WTC11 (cell line): ENCODE results near the gene UAP1L1. TPM values are rescaled to one million over a fixed set of nuclear protein-coding genes. Genes with fewer than 3 reads are reported as not detected.

Experiments
- ATAC-seq: fragments of 200-7000 bp; cut with Tn5 transposase; 2 replicates; pipeline ENCODE4 v1.10.0; 2021; ENCODE audit warnings: mild to moderate bottlenecking, moderate library complexity
- CTCF ChIA-PET: fragments of 300-600 bp; sonication (Branson Sonifier 250); formaldehyde crosslinking; loops from one replicate; lab custom pipeline; 2021; ENCODE audit warnings: antibody characterized with exemption; lab: Charles Lee
- POLR2A ChIA-PET: fragments of 350-600 bp; sonication (Branson Sonifier 250); formaldehyde crosslinking; loops from one replicate; lab custom pipeline; 2021; ENCODE audit warnings: antibody characterized with exemption; lab: Charles Lee
- DNase-seq: peaks from one replicate; pipeline ENCODE4 v3.0.0; 2021; ENCODE audit warnings: low spot score
- H3K27ac Mint-ChIP-seq: 2 replicates; pipeline ENCODE4 v1.8.0; 2021; ENCODE audit warnings: mixed read lengths
- H3K27me3 Mint-ChIP-seq: 2 replicates; pipeline ENCODE4 v1.8.0; 2021; ENCODE audit warnings: low read depth, mild to moderate bottlenecking, moderate library complexity, mixed read lengths
- H3K36me3 Mint-ChIP-seq: 2 replicates; pipeline ENCODE4 v1.8.0; 2021; ENCODE audit warnings: mixed read lengths
- H3K4me1 Mint-ChIP-seq: 2 replicates; pipeline ENCODE4 v1.8.0; 2022; ENCODE audit warnings: mixed read lengths
- H3K4me3 Mint-ChIP-seq: 2 replicates; pipeline ENCODE4 v1.8.0; 2021; ENCODE audit warnings: mild to moderate bottlenecking, moderate library complexity, mixed read lengths
- H3K9me3 Mint-ChIP-seq: 2 replicates; pipeline ENCODE4 v1.8.0; 2021; ENCODE audit warnings: mixed read lengths
- CREB1 ChIP-seq: sonication (generic); formaldehyde crosslinking; IDR thresholded peaks from 2 replicates; pipeline ENCODE4 v1.8.0; 2023; ENCODE audit warnings: mild to moderate bottlenecking, missing genetic modification reagents
- ESRRA ChIP-seq: sonication (generic); formaldehyde crosslinking; IDR thresholded peaks from 2 replicates; pipeline ENCODE4 v1.8.1; 2022; ENCODE audit warnings: mild to moderate bottlenecking, missing genetic modification reagents, borderline replicate concordance
- ETV6 ChIP-seq: sonication (generic); formaldehyde crosslinking; IDR thresholded peaks from 2 replicates; pipeline ENCODE4 v1.8.1; 2022; ENCODE audit warnings: mild to moderate bottlenecking, missing genetic modification reagents
- FOXP1 ChIP-seq: sonication (generic); formaldehyde crosslinking; IDR thresholded peaks from 2 replicates; pipeline ENCODE4 v1.8.0; 2022; ENCODE audit warnings: missing genetic modification reagents, mild to moderate bottlenecking, moderate library complexity, borderline replicate concordance
- GRHL2 ChIP-seq: fragments of 250-450 bp; sonication (Bioruptor Pico); IDR thresholded peaks from 2 replicates; pipeline ENCODE4 v1.8.0; 2022; ENCODE audit warnings: mild to moderate bottlenecking, moderate library complexity; ENCODE audit not compliant: insufficient replicate concordance, severe bottlenecking
- JAZF1 ChIP-seq: fragments of 250-450 bp; sonication (Bioruptor Pico); IDR thresholded peaks from 2 replicates; pipeline ENCODE4 v1.9.0; 2021; ENCODE audit warnings: moderate library complexity, mild to moderate bottlenecking, inconsistent platforms
- MYBL2 ChIP-seq: sonication (generic); formaldehyde crosslinking; IDR thresholded peaks from 2 replicates; pipeline ENCODE4 v1.8.1; 2023; ENCODE audit warnings: mild to moderate bottlenecking, moderate library complexity, missing genetic modification reagents
- NFATC4 ChIP-seq: fragments of 250-450 bp; sonication (Bioruptor Pico); IDR thresholded peaks from 2 replicates; pipeline ENCODE4 v1.9.0; 2021; ENCODE audit warnings: mild to moderate bottlenecking
- NR1H2 ChIP-seq: sonication (generic); formaldehyde crosslinking; IDR thresholded peaks from 2 replicates; pipeline ENCODE4 v1.9.0; 2021; ENCODE audit warnings: mild to moderate bottlenecking, moderate library complexity, missing genetic modification reagents
- OVOL2 ChIP-seq: fragments of 250-450 bp; sonication (Bioruptor Pico); IDR thresholded peaks from 2 replicates; pipeline ENCODE4 v1.9.0; 2021; ENCODE audit warnings: mild to moderate bottlenecking, borderline replicate concordance
- SOX15 ChIP-seq: fragments of 250-450 bp; sonication (Bioruptor Pico); IDR thresholded peaks from 2 replicates; pipeline ENCODE4 v1.9.0; 2021; ENCODE audit warnings: mild to moderate bottlenecking
- TEAD1 ChIP-seq: sonication (generic); formaldehyde crosslinking; IDR thresholded peaks from 2 replicates; pipeline ENCODE4 v1.8.0; 2022; ENCODE audit warnings: mild to moderate bottlenecking, missing genetic modification reagents
- TP53 ChIP-seq: sonication (generic); formaldehyde crosslinking; IDR thresholded peaks from 2 replicates; pipeline ENCODE4 v1.8.1; 2023; ENCODE audit warnings: mild to moderate bottlenecking, missing genetic modification reagents
- ZBTB21 ChIP-seq: sonication (generic); formaldehyde crosslinking; IDR thresholded peaks from 2 replicates; pipeline ENCODE4 v1.8.1; 2023; ENCODE audit warnings: mild to moderate bottlenecking, missing genetic modification reagents, borderline replicate concordance
- ZNF121 ChIP-seq: sonication (generic); formaldehyde crosslinking; IDR thresholded peaks from 2 replicates; pipeline ENCODE4 v1.8.0; 2023; ENCODE audit warnings: missing genetic modification reagents
- total RNA-seq: library from RNA; stranded (reverse); gene quantifications from 3 replicates; pipeline ENCODE4 v1.2.3, GENCODE V29; 2021
- TF ChIP-seq, protein P1 (sequence below): fragments of 250-450 bp; sonication (Bioruptor Pico); IDR thresholded peaks from 2 replicates; pipeline ENCODE4 v1.8.0; 2021; ENCODE audit warnings: mild to moderate bottlenecking
- TF ChIP-seq, protein P2 (sequence below): sonication (generic); formaldehyde crosslinking; IDR thresholded peaks from 2 replicates; pipeline ENCODE4 v1.8.0; 2022; ENCODE audit warnings: mild to moderate bottlenecking, missing genetic modification reagents
- TF ChIP-seq, protein P3 (sequence below): sonication (generic); formaldehyde crosslinking; IDR thresholded peaks from 2 replicates; pipeline ENCODE4 v1.8.0; 2022; ENCODE audit warnings: mild to moderate bottlenecking, missing genetic modification reagents
- TF ChIP-seq, protein P4 (sequence below): sonication (generic); formaldehyde crosslinking; IDR thresholded peaks from 2 replicates; pipeline ENCODE4 v1.8.0; 2022; ENCODE audit warnings: missing genetic modification reagents
- TF ChIP-seq, protein P5 (sequence below): sonication (generic); formaldehyde crosslinking; IDR thresholded peaks from 2 replicates; pipeline ENCODE4 v1.8.1; 2023; ENCODE audit warnings: mild to moderate bottlenecking, missing genetic modification reagents
- TF ChIP-seq, protein P6 (sequence below): fragments of 250-450 bp; sonication (Bioruptor Pico); IDR thresholded peaks from 2 replicates; pipeline ENCODE4 v1.9.0; 2021; ENCODE audit warnings: moderate library complexity, mild to moderate bottlenecking, inconsistent platforms, borderline replicate concordance

UAP1L1 gene
- total RNA-seq, 1 experiment from 2014 or later = 17.7 TPM

DNA sequence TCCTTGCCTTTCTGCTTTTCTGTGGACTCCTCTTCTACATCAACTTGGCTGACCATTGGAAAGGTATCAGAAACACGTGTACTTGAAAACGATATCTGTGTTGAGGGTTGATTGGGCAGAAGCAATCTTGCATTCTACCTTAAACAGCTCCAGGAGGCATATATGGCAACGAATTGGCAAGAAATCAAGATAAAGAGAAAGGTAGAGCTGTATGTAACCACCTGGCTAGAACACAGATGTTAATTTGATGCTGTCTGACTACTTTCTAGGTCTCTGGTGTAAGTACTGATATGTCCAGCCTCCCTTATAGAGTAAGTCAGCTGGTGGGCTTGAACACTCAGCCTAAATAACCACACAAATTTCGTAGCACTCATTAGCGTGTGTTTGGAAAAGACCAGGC lies 10.8 kb downstream of the UAP1L1 start:
- POLR2A ChIA-PET = no interaction called here

DNA sequence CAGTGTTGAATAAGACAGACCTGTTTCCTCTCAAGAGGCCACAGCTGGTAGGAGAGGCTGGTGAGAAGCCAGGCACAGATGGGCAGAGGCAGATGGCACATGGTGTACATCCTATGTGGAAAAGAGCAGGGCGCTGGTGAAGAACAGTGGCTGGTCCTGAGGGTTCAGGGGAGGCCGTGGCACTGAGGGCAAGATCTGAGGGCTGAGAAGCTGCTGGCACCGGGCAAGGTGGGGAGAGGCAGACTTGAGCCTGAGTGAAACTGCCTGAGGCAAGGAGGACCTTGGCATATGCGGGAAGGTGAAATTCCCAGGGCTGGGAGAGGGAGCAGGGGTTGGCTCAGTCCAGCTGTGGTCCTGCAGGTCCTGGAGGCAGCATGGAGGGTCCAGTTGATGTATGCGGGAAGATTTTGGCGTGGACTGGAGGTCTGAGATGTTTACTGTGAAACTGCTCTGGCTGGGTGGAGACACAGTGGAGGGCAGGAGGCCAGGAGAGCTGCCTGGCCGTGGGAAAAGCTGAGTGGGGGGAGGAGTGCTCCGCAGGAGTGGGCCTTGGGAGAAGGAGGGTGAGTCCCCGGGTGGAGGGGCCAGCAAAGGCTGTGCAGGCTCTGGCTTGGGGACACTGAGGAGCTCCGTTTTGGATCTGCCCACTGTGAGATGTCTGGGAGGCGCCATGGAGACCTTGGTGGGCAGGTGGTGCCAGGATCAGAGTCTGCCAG lies 12.1 kb downstream of the UAP1L1 start:
- POLR2A ChIA-PET = no interaction called here
- peaks cover 6% of the 10 kb centered on the region for H3K27me3 Mint-ChIP-seq
- DNase-seq = no peak
- peak overlapping the region; percentile 22; the same call in 1 of the 2 replicates for H3K27ac Mint-ChIP-seq
- peaks cover 16% of the 10 kb centered on the region for H3K4me1 Mint-ChIP-seq
- H3K9me3 Mint-ChIP-seq = no peaks in the 10 kb centered on the region
- CTCF ChIA-PET = interaction anchor here (0.9 to 8.7 kb wide), 4 partner anchors 22 to 147 kb away, joined by 3 to 177 read pairs (median 4); partner anchors contain the start of gene SAPCD2
- peaks cover 17% of the 10 kb centered on the region for H3K36me3 Mint-ChIP-seq
- TF ChIP-seq CREB1 (CRISPR knock-in tag) = no peak
- TF ChIP-seq GRHL2 (CRISPR knock-in tag) = no peak
- TF ChIP-seq MYBL2 (CRISPR knock-in tag) = no peak
- TF ChIP-seq JAZF1 = no peak
- TF ChIP-seq, protein P1, sequence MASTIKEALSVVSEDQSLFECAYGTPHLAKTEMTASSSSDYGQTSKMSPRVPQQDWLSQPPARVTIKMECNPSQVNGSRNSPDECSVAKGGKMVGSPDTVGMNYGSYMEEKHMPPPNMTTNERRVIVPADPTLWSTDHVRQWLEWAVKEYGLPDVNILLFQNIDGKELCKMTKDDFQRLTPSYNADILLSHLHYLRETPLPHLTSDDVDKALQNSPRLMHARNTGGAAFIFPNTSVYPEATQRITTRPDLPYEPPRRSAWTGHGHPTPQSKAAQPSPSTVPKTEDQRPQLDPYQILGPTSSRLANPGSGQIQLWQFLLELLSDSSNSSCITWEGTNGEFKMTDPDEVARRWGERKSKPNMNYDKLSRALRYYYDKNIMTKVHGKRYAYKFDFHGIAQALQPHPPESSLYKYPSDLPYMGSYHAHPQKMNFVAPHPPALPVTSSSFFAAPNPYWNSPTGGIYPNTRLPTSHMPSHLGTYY (CRISPR knock-in tag) = no peak
- TF ChIP-seq ZBTB21 = no peak
- TF ChIP-seq TEAD1 (CRISPR knock-in tag) = no peak
- no peak for ATAC-seq
- H3K4me3 Mint-ChIP-seq = no peak overlapping the region

More for the DNA sequence above, 10.8 kb downstream of the UAP1L1 start:
- Mint-ChIP-seq H3K9me3 (no peaks in the 10 kb centered on the region), H3K36me3 (peaks cover 16% of the 10 kb centered on the region), H3K27me3 (peaks cover 9% of the 10 kb centered on the region), H3K27ac (peak overlapping the region; percentile 26; the same call in 1 of the 2 replicates), H3K4me3 (peak overlapping the region; percentile 85), H3K4me1 (peaks cover 16% of the 10 kb centered on the region)
- no peak for ATAC-seq
- no peak for TF ChIP-seq TP53 (CRISPR knock-in tag)
- no peak for TF ChIP-seq ETV6 (CRISPR knock-in tag)
- no peak for TF ChIP-seq GRHL2 (CRISPR knock-in tag)
- TF ChIP-seq, protein P2, sequence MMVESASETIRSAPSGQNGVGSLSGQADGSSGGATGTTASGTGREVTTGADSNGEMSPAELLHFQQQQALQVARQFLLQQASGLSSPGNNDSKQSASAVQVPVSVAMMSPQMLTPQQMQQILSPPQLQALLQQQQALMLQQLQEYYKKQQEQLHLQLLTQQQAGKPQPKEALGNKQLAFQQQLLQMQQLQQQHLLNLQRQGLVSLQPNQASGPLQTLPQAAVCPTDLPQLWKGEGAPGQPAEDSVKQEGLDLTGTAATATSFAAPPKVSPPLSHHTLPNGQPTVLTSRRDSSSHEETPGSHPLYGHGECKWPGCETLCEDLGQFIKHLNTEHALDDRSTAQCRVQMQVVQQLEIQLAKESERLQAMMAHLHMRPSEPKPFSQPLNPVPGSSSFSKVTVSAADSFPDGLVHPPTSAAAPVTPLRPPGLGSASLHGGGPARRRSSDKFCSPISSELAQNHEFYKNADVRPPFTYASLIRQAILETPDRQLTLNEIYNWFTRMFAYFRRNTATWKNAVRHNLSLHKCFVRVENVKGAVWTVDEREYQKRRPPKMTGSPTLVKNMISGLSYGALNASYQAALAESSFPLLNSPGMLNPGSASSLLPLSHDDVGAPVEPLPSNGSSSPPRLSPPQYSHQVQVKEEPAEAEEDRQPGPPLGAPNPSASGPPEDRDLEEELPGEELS (CRISPR knock-in tag) = no peak
- TF ChIP-seq, protein P3, sequence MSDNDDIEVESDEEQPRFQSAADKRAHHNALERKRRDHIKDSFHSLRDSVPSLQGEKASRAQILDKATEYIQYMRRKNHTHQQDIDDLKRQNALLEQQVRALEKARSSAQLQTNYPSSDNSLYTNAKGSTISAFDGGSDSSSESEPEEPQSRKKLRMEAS = no peak
- no peak for TF ChIP-seq NFATC4 (CRISPR knock-in tag)
- TF ChIP-seq SOX15 (CRISPR knock-in tag) = no peak
- no peak for TF ChIP-seq OVOL2
- CTCF ChIA-PET = interaction anchor here (0.6 to 8.7 kb wide), 3 partner anchors 20 to 87 kb away, joined by 3 to 177 read pairs (median 4); partner anchors contain the start of gene SAPCD2
- DNase-seq = no peak

DNA sequence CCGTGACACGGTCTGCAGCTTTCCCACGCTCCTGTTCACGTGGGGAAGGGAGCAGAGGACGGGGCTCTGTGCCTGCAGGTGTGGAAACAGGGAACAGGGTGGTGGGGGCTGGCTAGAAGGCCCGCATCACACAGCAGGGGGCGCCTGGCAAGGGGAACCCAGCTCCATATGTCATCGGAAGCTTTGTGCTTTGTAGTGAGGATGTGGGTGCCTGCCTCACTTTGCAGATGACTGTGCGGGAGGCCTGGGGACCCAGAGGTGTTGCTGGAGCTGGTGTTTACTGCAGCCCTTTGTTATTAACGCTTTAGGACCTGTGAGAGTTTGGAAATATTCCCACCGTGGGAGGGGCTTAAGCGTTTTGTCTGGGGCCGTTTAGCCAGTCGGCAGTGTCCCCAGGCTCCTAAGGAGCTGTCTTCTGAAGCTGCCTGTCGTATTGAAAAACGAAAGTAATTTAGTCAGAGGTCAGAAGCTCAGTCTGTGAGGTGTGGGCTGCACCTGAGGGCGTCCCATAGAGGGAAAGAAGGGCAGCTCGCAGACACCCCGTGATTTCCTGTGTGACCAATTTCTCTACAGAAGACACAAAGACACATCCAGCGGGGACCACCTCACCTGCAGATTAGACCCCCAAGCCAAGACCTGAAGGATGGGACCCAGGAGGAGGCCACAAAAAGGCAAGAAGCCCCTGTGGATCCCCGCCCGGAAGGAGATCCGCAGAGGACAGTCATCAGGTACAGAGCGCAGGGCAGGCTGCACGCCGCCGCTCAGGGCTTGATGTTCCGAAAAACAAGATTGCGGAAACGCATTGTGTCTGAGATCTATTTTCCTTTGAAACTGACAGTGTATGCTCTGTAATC lies 18.6 kb downstream of the UAP1L1 start:
- H3K27me3 Mint-ChIP-seq = no peaks in the 10 kb centered on the region
- H3K4me1 Mint-ChIP-seq = no peaks in the 10 kb centered on the region
- DNase-seq (no peak), ATAC-seq (no peak)
- ChIA-PET CTCF (interaction anchor here (1.2 to 3.4 kb wide), 4 partner anchors 28 to 141 kb away, joined by 3 to 9 read pairs (median 4); no protein-coding TSS in a partner anchor), POLR2A (no interaction called here)
- H3K9me3 Mint-ChIP-seq = no peaks in the 10 kb centered on the region
- H3K27ac Mint-ChIP-seq = no peak overlapping the region
- H3K36me3 Mint-ChIP-seq = peaks cover 33% of the 10 kb centered on the region
- H3K4me3 Mint-ChIP-seq = no peak overlapping the region
- TF ChIP-seq ESRRA = no peak
- TF ChIP-seq, protein P4, sequence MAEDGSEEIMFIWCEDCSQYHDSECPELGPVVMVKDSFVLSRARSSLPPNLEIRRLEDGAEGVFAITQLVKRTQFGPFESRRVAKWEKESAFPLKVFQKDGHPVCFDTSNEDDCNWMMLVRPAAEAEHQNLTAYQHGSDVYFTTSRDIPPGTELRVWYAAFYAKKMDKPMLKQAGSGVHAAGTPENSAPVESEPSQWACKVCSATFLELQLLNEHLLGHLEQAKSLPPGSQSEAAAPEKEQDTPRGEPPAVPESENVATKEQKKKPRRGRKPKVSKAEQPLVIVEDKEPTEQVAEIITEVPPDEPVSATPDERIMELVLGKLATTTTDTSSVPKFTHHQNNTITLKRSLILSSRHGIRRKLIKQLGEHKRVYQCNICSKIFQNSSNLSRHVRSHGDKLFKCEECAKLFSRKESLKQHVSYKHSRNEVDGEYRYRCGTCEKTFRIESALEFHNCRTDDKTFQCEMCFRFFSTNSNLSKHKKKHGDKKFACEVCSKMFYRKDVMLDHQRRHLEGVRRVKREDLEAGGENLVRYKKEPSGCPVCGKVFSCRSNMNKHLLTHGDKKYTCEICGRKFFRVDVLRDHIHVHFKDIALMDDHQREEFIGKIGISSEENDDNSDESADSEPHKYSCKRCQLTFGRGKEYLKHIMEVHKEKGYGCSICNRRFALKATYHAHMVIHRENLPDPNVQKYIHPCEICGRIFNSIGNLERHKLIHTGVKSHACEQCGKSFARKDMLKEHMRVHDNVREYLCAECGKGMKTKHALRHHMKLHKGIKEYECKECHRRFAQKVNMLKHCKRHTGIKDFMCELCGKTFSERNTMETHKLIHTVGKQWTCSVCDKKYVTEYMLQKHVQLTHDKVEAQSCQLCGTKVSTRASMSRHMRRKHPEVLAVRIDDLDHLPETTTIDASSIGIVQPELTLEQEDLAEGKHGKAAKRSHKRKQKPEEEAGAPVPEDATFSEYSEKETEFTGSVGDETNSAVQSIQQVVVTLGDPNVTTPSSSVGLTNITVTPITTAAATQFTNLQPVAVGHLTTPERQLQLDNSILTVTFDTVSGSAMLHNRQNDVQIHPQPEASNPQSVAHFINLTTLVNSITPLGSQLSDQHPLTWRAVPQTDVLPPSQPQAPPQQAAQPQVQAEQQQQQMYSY (CRISPR knock-in tag) = no peak
- TF ChIP-seq FOXP1 (CRISPR knock-in tag) = no peak
- TF ChIP-seq GRHL2 (CRISPR knock-in tag) = no peak
- TF ChIP-seq NR1H2 = no peak
- no peak for TF ChIP-seq CREB1 (CRISPR knock-in tag)
- TF ChIP-seq SOX15 (CRISPR knock-in tag) = no peak
- TF ChIP-seq ZNF121 (CRISPR knock-in tag) = no peak
- TF ChIP-seq, protein P5, sequence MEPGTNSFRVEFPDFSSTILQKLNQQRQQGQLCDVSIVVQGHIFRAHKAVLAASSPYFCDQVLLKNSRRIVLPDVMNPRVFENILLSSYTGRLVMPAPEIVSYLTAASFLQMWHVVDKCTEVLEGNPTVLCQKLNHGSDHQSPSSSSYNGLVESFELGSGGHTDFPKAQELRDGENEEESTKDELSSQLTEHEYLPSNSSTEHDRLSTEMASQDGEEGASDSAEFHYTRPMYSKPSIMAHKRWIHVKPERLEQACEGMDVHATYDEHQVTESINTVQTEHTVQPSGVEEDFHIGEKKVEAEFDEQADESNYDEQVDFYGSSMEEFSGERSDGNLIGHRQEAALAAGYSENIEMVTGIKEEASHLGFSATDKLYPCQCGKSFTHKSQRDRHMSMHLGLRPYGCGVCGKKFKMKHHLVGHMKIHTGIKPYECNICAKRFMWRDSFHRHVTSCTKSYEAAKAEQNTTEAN (CRISPR knock-in tag) = no peak
- TF ChIP-seq, protein P6, sequence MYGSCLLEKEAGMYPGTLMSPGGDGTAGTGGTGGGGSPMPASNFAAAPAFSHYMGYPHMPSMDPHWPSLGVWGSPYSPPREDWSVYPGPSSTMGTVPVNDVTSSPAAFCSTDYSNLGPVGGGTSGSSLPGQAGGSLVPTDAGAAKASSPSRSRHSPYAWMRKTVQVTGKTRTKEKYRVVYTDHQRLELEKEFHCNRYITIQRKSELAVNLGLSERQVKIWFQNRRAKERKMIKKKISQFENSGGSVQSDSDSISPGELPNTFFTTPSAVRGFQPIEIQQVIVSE = no peak
